ENCODE data around the gene HYKK.
"Not testable (repeated sequence)": the region's sequence is repeated elsewhere in the genome, so short reads cannot be mapped to it uniquely, and the experiment has no call there.

Gene HYKK

GRCh38 chr15:78481917-78482316 is 25.5 kb upstream of the HYKK start:
- in situ Hi-C loops (cut with MboI; ENCODE audit: low pct_unique_long_range_greater_than_20kb, low sequenced_read_pairs, unreplicated experiment): no loop called here
- no peak for DNase-seq (ENCODE audit: low spot score)
- TF ChIP-seq CTCF (IDR thresholded peaks at IDR 0.05; ENCODE audit: extremely low read depth, insufficient read depth, missing control alignments): no peak

GRCh38 chr15:78492872-78493271 is 14.5 kb upstream of the HYKK start:
- TF ChIP-seq CTCF (IDR thresholded peaks at IDR 0.05; ENCODE audit: extremely low read depth, insufficient read depth, missing control alignments): no peak
- in situ Hi-C loops (cut with MboI; ENCODE audit: low pct_unique_long_range_greater_than_20kb, low sequenced_read_pairs, unreplicated experiment): no loop called here
- no peak for DNase-seq (ENCODE audit: low spot score)

DNA sequence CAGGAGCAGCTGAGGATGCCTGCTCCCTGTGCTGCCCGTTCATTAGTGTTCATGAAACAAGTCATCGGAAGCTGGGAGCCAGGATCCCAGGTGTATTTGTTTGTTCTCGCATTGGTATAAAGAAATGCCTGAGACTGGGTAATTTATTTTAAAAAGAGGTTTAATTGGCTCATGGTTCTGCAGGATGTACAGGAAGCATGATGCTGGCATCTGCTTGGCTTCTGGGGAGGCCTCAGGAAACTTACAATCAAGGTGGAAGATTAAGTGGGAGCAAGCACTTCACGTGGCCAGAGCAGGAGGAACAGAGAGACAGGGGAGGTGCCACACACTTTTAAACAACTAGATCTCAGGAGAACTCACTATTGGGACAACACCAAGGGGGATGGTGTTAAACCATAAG is 5.5 kb upstream of the HYKK start:
- in situ Hi-C loops (cut with MboI; ENCODE audit: low pct_unique_long_range_greater_than_20kb, low sequenced_read_pairs, unreplicated experiment): no loop called here
- DNase-seq (ENCODE audit: low spot score): no peak
- no peak for TF ChIP-seq CTCF (IDR thresholded peaks at IDR 0.05; ENCODE audit: extremely low read depth, insufficient read depth, missing control alignments)

GRCh38 chr15:78502641-78503040 is 4.7 kb upstream of the HYKK start:
- TF ChIP-seq CTCF (IDR thresholded peaks at IDR 0.05; ENCODE audit: extremely low read depth, insufficient read depth, missing control alignments): no peak
- in situ Hi-C loops (cut with MboI; ENCODE audit: low pct_unique_long_range_greater_than_20kb, low sequenced_read_pairs, unreplicated experiment): no loop called here
- no peak for DNase-seq (ENCODE audit: low spot score)

- no peak for DNase-seq (ENCODE audit: low spot score)
- no peak for TF ChIP-seq CTCF (IDR thresholded peaks at IDR 0.05; ENCODE audit: extremely low read depth, insufficient read depth, missing control alignments)
- in situ Hi-C loops (cut with MboI; ENCODE audit: low pct_unique_long_range_greater_than_20kb, low sequenced_read_pairs, unreplicated experiment): no loop called here
Measured at GRCh38 chr15:78507831-78508160, 419 bp downstream of the HYKK start.

DNA sequence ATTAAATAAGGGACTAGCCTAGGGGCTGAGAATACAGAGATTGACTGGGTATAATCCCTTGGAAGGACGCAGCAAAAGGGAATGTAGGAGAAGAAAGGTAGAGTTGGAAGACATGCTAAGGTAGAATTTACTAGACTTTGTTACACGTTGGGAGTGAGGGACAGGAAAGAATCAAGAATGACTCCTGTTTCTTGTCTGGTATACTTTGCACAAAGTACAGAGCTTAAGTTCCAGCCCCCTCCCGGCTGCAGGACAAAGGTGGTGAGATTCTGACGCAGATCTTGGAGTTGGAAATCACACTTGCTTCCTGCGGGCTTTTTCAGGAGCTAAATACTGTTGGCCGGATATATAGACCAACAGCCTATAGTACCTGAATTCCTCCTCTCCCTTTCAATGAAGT is 895 bp downstream of the HYKK start:
- no peak for TF ChIP-seq CTCF (IDR thresholded peaks at IDR 0.05; ENCODE audit: extremely low read depth, insufficient read depth, missing control alignments)
- in situ Hi-C loops (cut with MboI; ENCODE audit: low pct_unique_long_range_greater_than_20kb, low sequenced_read_pairs, unreplicated experiment): no loop called here
- no peak for DNase-seq (ENCODE audit: low spot score)

DNA sequence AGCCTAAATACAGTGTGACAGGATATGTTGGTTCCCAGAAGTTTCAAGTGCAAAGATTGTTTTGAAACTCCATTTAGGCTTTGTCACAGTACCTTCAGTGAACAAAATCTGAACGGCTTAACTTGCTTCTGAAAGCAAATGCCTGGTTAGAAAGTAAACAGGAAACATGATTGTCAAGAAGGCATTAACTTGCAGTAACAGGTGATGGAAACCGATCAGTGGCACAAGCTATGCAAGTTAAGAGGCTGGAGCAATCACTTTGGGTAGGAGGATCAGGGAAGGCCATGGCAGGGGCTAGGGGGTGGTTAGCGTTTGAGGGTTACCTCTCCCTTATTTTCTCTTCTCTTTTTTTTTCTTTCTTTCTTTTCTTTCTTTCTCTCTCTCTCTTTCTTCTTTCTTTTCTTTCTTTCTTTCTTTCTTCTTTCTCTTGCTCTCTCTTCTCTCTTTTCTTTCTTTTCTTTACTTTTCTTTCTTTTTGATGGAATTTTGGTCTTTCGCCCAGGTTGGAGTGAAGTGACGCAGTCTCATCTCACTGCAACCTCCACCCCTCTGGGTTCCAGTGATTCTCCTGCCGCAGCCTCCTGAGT is 2.4 kb downstream of the HYKK start:
- in situ Hi-C loops (cut with MboI; ENCODE audit: low pct_unique_long_range_greater_than_20kb, low sequenced_read_pairs, unreplicated experiment): no loop called here
- DNase-seq (ENCODE audit: low spot score): no peak
- TF ChIP-seq CTCF (IDR thresholded peaks at IDR 0.05; ENCODE audit: extremely low read depth, insufficient read depth, missing control alignments): no peak

GRCh38 chr15:78520035-78520434 is 12.7 kb downstream of the HYKK start:
- in situ Hi-C loops (cut with MboI; ENCODE audit: low pct_unique_long_range_greater_than_20kb, low sequenced_read_pairs, unreplicated experiment); DNase-seq (ENCODE audit: low spot score): not testable (repeated sequence)

Measured in GM13977 (cell line).